ENCODE results near the gene DPY30. TPM values are rescaled to one million over a fixed set of nuclear protein-coding genes. Genes with fewer than 3 reads are reported as not detected.

DPY30 gene
- total RNA-seq, result 49.4 TPM

DNA sequence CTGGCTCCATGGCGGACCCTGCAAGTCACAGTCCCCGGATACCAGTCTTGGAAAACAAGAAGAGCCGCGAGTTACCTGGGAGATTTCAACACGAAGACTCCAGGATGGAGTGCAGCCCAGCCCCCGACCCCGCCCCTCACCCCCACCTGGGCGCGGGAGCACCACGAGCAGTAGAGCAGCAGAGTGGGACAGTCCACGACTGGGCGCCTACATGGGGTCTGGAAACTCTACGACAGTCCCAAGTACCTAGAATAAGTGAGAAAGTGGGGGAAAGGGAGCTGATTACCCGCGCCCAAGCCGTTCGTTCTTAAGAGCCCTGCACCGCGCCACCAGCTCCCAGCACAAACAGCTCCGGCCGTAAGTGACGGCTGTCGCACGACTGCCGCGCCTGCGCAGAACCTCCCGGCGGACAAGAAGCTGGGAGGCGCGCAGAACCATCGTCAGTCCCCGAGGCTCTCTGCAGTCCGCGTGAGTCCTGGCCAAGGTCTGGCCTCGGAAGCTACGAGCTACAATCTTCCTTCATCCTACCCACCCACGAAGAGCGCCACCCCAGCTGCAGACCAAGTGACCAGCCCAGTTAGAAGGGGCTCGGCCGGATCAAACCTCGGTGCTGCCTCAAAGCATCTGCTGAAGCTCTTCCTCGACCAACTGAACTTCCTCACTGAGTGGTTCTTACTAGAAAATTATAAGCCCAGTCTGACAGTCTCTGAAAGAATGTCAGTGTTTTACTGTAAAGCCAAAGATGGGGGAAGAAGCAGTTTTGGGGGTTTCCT lies at the start of gene DPY30:
Gene DPY30, minus strand, starts transcription at position 359 of the 773 bp plus-strand sequence. Its CDS starts 349 bp downstream, at position 10.
- intact Hi-C loops (cut with DNase I), result loop anchor here (1.0 to 2.0 kb wide), 2 partner anchors 24 to 29 kb away; partner anchors contain the start of genes MEMO1 and SPAST
- Histone ChIP-seq H3K4me1 (peaks cover 0 to 5% of the 10 kb centered on the region in 2 donors), H3K27ac (peak within 1 kb of the TSS; percentile 80 to 81), H3K27me3 (no peaks in the 10 kb centered on the region), H3K4me3 (peak within 1 kb of the TSS; percentile 85 to 91), H3K36me3 (peaks cover 3 to 8% of the 10 kb centered on the region in 2 donors), H3K9me3 (no peaks in the 10 kb centered on the region)
- DNase-seq (ENCODE audit: low spot score in 2 of 2), result peak; percentile 59 to 93
- TF ChIP-seq, protein P1, sequence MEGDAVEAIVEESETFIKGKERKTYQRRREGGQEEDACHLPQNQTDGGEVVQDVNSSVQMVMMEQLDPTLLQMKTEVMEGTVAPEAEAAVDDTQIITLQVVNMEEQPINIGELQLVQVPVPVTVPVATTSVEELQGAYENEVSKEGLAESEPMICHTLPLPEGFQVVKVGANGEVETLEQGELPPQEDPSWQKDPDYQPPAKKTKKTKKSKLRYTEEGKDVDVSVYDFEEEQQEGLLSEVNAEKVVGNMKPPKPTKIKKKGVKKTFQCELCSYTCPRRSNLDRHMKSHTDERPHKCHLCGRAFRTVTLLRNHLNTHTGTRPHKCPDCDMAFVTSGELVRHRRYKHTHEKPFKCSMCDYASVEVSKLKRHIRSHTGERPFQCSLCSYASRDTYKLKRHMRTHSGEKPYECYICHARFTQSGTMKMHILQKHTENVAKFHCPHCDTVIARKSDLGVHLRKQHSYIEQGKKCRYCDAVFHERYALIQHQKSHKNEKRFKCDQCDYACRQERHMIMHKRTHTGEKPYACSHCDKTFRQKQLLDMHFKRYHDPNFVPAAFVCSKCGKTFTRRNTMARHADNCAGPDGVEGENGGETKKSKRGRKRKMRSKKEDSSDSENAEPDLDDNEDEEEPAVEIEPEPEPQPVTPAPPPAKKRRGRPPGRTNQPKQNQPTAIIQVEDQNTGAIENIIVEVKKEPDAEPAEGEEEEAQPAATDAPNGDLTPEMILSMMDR (IDR thresholded peaks at IDR 0.05), result no peak

DNA sequence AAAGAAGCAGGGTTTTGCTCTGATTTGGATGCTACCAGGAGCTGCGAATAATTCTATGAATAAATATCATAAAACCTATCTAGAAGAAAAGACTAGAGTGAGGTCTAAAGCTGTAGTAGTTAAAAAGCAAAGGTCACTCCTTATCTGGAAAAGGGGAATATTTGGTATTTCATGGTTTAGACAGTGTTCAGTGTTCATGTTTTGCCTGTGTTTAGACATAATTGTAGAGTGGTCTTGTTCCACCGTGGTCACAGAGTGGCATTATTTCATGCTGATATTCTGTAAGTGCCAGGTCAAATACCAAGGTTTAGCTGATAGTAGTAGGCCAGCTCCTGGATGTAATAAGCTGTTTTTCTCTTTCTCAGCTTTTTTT lies 34.5 kb upstream of the DPY30 start:
- H3K27me3 ChIP-seq, result no peaks in the 10 kb centered on the region
- no peaks in the 10 kb centered on the region for H3K9me3 ChIP-seq
- H3K36me3 ChIP-seq, result no peaks in the 10 kb centered on the region
- no peak for DNase-seq (ENCODE audit: low spot score in 2 of 2)
- TF ChIP-seq, protein P1 (IDR thresholded peaks at IDR 0.05), result no peak
- intact Hi-C loops (cut with DNase I), result no loop called here
- H3K27ac ChIP-seq, result no peak overlapping the region
- no peak overlapping the region for H3K4me3 ChIP-seq
- no peaks in the 10 kb centered on the region for H3K4me1 ChIP-seq

DNA sequence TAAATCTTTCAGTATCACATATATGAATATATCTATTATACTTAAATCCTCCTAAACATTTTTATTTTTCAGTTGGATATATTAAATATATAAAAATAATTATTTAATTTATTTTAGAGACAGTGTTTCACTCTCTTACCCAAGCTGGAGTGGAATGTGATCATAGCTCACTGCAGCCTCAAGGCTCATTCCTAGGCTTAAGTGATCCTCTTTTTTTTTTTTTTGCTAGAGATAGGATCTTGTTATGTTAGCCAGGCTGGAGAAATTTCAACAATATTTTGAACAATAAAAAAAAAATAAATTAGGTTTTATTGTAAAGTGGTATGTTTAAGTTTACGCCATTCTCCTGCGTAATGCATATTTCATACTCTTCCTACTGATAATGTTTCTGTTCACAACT lies 27.9 kb upstream of the DPY30 start:
- Histone ChIP-seq H3K4me3 (no peak overlapping the region), H3K27me3 (no peaks in the 10 kb centered on the region), H3K36me3 (no peaks in the 10 kb centered on the region), H3K4me1 (peaks cover 0 to 2% of the 10 kb centered on the region in 2 donors), H3K9me3 (no peaks in the 10 kb centered on the region), H3K27ac (no peak overlapping the region)
- TF ChIP-seq, protein P1 (IDR thresholded peaks at IDR 0.05), result no peak
- DNase-seq (ENCODE audit: low spot score in 2 of 2), result no peak
- intact Hi-C loops (cut with DNase I), result no loop called here

DNA sequence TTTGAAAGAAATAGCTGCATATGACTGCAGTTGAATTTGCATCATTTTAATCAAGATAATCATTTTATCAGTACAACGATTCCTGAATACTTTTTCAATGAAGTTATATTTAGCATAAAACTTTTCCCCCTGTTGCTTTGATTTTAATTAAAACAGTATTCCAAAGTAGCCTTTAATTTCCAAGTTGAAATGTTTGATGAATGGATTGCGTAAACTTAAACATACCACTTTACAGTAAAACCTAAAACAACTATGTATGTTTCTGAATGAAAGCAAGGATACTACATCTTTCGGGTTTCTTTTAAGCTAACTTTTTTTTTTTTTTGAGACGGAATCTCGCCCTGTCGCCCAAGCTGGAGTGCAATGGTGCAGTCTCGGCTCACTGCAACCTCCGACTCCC lies 25.1 kb upstream of the DPY30 start:
- intact Hi-C loops (cut with DNase I), result loop anchor here (5.0 kb wide), 1 partner anchor 293 kb away; the partner anchor contains the start of gene BIRC6

DNA sequence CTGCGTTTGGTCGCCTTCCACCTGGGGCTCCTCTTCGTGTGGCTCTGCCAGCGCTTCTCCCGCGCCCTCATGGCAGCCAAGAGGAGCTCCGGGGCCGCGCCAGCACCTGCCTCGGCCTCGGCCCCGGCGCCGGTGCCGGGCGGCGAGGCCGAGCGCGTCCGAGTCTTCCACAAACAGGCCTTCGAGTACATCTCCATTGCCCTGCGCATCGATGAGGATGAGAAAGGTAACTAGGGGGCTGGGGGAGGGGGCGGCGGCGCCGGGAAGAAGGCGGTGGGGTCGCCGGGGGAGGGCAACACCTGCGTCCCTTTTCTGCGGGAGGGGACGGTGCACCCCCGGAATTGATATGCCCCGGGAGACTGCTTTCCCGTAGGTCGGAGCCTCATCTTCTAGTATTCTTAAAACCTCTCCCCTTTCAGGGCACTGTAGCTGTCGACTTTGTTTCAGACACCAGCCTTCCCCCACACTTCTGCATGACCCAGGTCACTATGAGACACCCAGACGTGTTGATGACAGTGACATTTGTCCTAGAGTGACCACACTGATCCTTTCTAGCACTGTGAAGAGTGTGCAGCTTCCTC lies 24.5 kb upstream of the DPY30 start:
- peak overlapping the region; percentile 87 to 92 for H3K27ac ChIP-seq
- TF ChIP-seq, protein P1 (IDR thresholded peaks at IDR 0.05), result no peak
- H3K9me3 ChIP-seq, result no peaks in the 10 kb centered on the region

More for the DNA sequence above, 25.1 kb upstream of the DPY30 start:
- Histone ChIP-seq H3K4me3 (peak overlapping the region; percentile 78 to 91), H3K36me3 (no peaks in the 10 kb centered on the region), H3K9me3 (no peaks in the 10 kb centered on the region), H3K27me3 (no peaks in the 10 kb centered on the region), H3K4me1 (peaks cover 0 to 5% of the 10 kb centered on the region in 2 donors), H3K27ac (peak overlapping the region in 1 of 2 donors; percentile 92)
- no peak for DNase-seq (ENCODE audit: low spot score in 2 of 2)
- TF ChIP-seq, protein P1 (IDR thresholded peaks at IDR 0.05), result no peak

More for the DNA sequence above, 24.5 kb upstream of the DPY30 start:
- intact Hi-C loops (cut with DNase I), result loop anchor here (5.0 kb wide), 1 partner anchor 293 kb away; the partner anchor contains the start of gene BIRC6
- H3K27me3 ChIP-seq, result no peaks in the 10 kb centered on the region
- H3K36me3 ChIP-seq, result no peaks in the 10 kb centered on the region
- no peak for DNase-seq (ENCODE audit: low spot score in 2 of 2)
- H3K4me3 ChIP-seq, result peak overlapping the region; percentile 78 to 91
- peaks cover 0 to 5% of the 10 kb centered on the region in 2 donors for H3K4me1 ChIP-seq

Data from ascending aorta (tissue), 2 donors.